Immature natural killer cell (primary cell): ENCODE data around the gene C1QC. TPM values are rescaled to one million over a fixed set of nuclear protein-coding genes. Genes with fewer than 3 reads are reported as not detected.
"Not testable (repeated sequence)": the region's sequence is repeated elsewhere in the genome, so short reads cannot be mapped to it uniquely, and the experiment has no call there.

Experiments
- DNase-seq, 3 donors: peaks; one replicate each; pipeline ENCODE4 v3.0.0; 2022; ENCODE audit warnings: mixed read lengths in 1 of 3
- H3K27ac Mint-ChIP-seq, 6 donors: one replicate each; pipeline ENCODE4 v1.8.0; 2020; ENCODE audit warnings: mixed read lengths in 6 of 6, mild to moderate bottlenecking in 5 of 6, inconsistent platforms in 4 of 6, moderate library complexity in 3 of 6
- H3K27me3 Mint-ChIP-seq, 3 donors: one replicate each; pipeline ENCODE4 v1.8.0; 2020 to 2021; ENCODE audit warnings: low read depth in 3 of 3, mild to moderate bottlenecking in 3 of 3, mixed read lengths in 3 of 3, moderate library complexity in 3 of 3, inconsistent platforms in 1 of 3
- H3K36me3 Mint-ChIP-seq, 3 donors: one replicate each; pipeline ENCODE4 v1.8.0; 2020; ENCODE audit warnings: mixed read lengths in 3 of 3, inconsistent platforms in 2 of 3, mild to moderate bottlenecking in 2 of 3
- H3K4me1 Mint-ChIP-seq, 2 donors: one replicate each; pipeline ENCODE4 v1.8.0; 2020; ENCODE audit warnings: inconsistent platforms in 2 of 2, mild to moderate bottlenecking in 2 of 2, mixed read lengths in 2 of 2, moderate library complexity in 1 of 2
- H3K4me3 Mint-ChIP-seq, 5 donors: one replicate each; pipeline ENCODE4 v1.8.0; 2020; ENCODE audit warnings: mild to moderate bottlenecking in 5 of 5, mixed read lengths in 5 of 5, inconsistent platforms in 3 of 5, moderate library complexity in 3 of 5
- H3K9me3 Mint-ChIP-seq, 6 donors: one replicate each; pipeline ENCODE4 v1.8.0; 2020; ENCODE audit warnings: mild to moderate bottlenecking in 6 of 6, mixed read lengths in 6 of 6, inconsistent platforms in 4 of 6, moderate library complexity in 3 of 6
- polyA plus RNA-seq, 3 donors: library from polyadenylated mRNA; unstranded; fragments of 300-500 nt; fragmentation: Illumina TruSeq; gene quantifications; one replicate each; pipeline ENCODE4 v1.2.3, GENCODE V29; 2021

C1QC gene
- polyA plus RNA-seq, 3 donors from 2014 or later: not detected

DNA sequence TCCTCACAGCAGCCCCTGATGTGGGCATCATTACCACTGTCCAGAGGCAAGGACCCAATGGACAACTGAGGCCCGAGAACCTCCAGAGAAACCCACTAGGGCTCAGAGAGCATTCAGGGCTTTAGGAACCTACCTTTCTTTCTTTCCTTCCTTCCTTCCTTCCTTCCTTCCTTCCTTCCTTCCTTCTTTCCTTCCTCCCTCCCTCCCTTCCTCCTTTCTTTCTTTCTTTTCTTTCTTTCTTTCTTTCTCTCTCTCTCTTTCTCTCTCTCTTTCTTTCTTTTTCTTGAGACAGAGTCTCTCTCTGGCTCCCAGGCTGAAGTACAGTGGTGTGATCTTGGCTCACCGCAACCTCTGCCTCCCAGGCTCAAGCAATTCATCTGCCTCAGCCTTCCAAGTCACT lies 25.4 kb downstream of the C1QC start:
- H3K4me3 Mint-ChIP-seq, H3K9me3 Mint-ChIP-seq, H3K4me1 Mint-ChIP-seq, H3K36me3 Mint-ChIP-seq, DNase-seq, H3K27me3 Mint-ChIP-seq, H3K27ac Mint-ChIP-seq: not testable (repeated sequence)

DNA sequence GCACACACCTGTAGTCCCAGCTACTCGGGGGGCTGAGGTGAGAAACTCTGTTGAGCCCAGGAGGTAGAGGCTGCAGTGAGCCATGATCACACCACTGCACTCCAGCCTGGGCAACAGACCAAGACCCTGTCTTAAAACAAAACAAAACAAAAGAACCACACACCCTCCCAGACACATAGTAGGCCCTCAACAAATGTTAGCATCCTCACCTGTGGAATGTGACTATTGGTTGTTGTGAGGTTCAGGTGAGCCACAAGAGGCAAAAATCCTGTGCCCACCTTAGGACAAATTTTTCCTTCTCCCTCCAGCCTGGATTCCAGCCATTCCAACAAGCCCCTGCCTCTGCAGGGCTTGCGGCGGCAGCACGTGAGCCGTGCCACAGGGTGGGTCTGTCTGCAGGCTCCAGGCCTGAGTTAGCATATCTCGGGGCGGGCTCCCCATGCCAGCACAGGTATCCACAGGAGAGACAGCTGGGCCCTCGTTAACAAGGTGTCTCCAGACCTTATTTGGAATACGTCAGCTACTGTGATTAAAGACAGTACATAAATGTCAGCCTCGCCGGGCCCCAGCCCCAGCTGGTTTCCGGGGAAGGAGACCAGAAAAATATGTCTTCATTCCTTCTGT lies 27.0 kb downstream of the C1QC start:
- no peak overlapping the region for H3K4me3 Mint-ChIP-seq
- H3K27ac Mint-ChIP-seq: no peak overlapping the region
- H3K27me3 Mint-ChIP-seq: peaks cover 3 to 17% (median 10%) of the 10 kb centered on the region in 3 donors
- no peak for DNase-seq
- no peaks in the 10 kb centered on the region for H3K36me3 Mint-ChIP-seq
- no peaks in the 10 kb centered on the region for H3K4me1 Mint-ChIP-seq
- H3K9me3 Mint-ChIP-seq: no peaks in the 10 kb centered on the region

DNA sequence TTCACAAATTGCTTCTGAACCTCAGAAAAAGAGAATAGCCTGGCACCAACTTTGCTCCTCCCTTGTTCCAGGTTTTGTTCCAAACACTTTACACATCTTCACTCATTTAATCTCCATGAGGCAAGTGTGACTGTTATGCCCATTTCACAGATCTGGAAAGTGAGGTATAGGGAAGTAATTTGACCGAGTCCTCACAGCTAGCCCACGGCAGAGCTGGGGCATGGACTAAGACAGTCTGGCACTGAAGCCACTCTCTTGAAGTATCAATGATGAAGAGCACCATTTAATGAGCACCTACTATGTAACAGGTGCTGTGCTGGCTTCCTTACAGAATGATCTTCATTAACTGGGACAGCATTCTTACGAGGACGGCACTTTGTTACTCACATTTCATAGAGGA lies 28.6 kb downstream of the C1QC start:
- DNase-seq: no peak
- Mint-ChIP-seq H3K4me3 (no peak overlapping the region), H3K4me1 (no peaks in the 10 kb centered on the region), H3K36me3 (no peaks in the 10 kb centered on the region), H3K27me3 (peaks cover 3 to 17% (median 10%) of the 10 kb centered on the region in 3 donors), H3K27ac (no peak overlapping the region), H3K9me3 (no peaks in the 10 kb centered on the region)

GRCh38 chr1:22673486-22674409 lies 30.3 kb downstream of the C1QC start:
- no peaks in the 10 kb centered on the region for H3K4me1 Mint-ChIP-seq
- peaks cover 4 to 17% (median 10%) of the 10 kb centered on the region in 3 donors for H3K27me3 Mint-ChIP-seq
- no peaks in the 10 kb centered on the region for H3K36me3 Mint-ChIP-seq
- H3K9me3 Mint-ChIP-seq: no peaks in the 10 kb centered on the region
- no peak overlapping the region for H3K4me3 Mint-ChIP-seq
- no peak overlapping the region for H3K27ac Mint-ChIP-seq
- DNase-seq: no peak

GRCh38 chr1:22674410-22674749 lies 30.9 kb downstream of the C1QC start:
- Mint-ChIP-seq H3K27ac (no peak overlapping the region), H3K27me3 (peaks cover 4 to 17% (median 10%) of the 10 kb centered on the region in 3 donors), H3K9me3 (no peaks in the 10 kb centered on the region), H3K4me3 (no peak overlapping the region), H3K36me3 (no peaks in the 10 kb centered on the region), H3K4me1 (no peaks in the 10 kb centered on the region)
- no peak for DNase-seq

GRCh38 chr1:22676151-22676550 lies 32.7 kb downstream of the C1QC start:
- DNase-seq, H3K4me3 Mint-ChIP-seq, H3K9me3 Mint-ChIP-seq, H3K27ac Mint-ChIP-seq, H3K4me1 Mint-ChIP-seq, H3K36me3 Mint-ChIP-seq: not testable (repeated sequence)
- peaks cover 4 to 18% (median 6%) of the 10 kb centered on the region in 3 donors for H3K27me3 Mint-ChIP-seq

GRCh38 chr1:22676916-22677583 lies 33.6 kb downstream of the C1QC start:
- Mint-ChIP-seq H3K4me3 (no peak overlapping the region), H3K9me3 (no peaks in the 10 kb centered on the region), H3K27ac (no peak overlapping the region), H3K4me1 (no peaks in the 10 kb centered on the region), H3K36me3 (no peaks in the 10 kb centered on the region), H3K27me3 (peaks cover 2 to 18% (median 6%) of the 10 kb centered on the region in 3 donors)
- DNase-seq: no peak

DNA sequence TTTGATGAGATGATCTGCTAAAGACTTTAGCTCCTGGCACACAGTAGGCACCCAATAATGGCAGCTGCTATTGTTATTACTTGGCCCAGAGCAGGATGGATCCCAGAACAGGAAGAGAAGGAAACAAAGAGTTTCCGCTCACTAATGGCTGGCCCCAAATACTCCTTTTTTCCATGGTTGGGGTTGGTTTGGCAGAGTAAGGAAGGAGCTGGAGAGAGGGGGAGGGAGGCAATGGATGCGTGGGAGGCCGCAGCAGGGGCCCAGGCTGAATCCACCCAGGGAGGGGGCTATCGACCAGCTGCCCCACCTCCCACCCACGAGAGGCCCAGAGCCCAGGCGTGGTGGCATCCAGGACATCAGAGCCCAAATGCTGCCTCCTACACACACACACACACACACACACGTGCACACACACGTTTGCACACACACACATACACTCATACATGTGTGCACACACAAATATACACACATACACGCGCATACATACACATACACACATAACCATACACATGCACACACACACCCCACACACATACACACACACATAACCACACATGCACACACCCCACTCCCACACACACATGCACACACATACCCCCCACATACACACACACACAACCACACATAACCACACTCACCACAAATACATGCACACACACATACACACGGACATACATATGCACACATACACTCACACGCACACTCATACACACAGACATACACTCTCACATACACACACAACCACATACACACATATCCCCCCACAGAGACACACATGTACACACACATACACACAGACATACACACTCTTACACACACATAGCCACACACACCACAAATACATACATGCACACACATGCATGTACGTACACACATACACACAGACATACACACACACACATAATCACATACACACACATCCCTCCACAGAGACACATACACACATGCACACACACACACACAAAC lies 34.8 kb downstream of the C1QC start:
- Mint-ChIP-seq H3K27ac (no peak overlapping the region), H3K36me3 (no peaks in the 10 kb centered on the region), H3K27me3 (peaks cover 2 to 16% (median 3%) of the 10 kb centered on the region in 3 donors), H3K4me1 (no peaks in the 10 kb centered on the region), H3K9me3 (no peaks in the 10 kb centered on the region), H3K4me3 (no peak overlapping the region)
- DNase-seq: no peak

- H3K9me3 Mint-ChIP-seq: no peaks in the 10 kb centered on the region
Observed at GRCh38 chr1:22680726-22681125, 37.3 kb downstream of the C1QC start.

GRCh38 chr1:22681556-22682276 lies 38.3 kb downstream of the C1QC start:
- Mint-ChIP-seq H3K4me3 (no peak overlapping the region), H3K27me3 (peaks cover 5 to 10% (median 8%) of the 10 kb centered on the region in 3 donors), H3K9me3 (no peaks in the 10 kb centered on the region), H3K27ac (no peak overlapping the region), H3K4me1 (no peaks in the 10 kb centered on the region), H3K36me3 (no peaks in the 10 kb centered on the region)
- DNase-seq: no peak

More at GRCh38 chr1:22680726-22681125, 37.3 kb downstream of the C1QC start:
- no peaks in the 10 kb centered on the region for H3K4me1 Mint-ChIP-seq
- H3K27me3 Mint-ChIP-seq: peaks cover 5 to 9% (median 7%) of the 10 kb centered on the region in 3 donors
- DNase-seq: no peak
- H3K27ac Mint-ChIP-seq: no peak overlapping the region
- H3K36me3 Mint-ChIP-seq: no peaks in the 10 kb centered on the region
- no peak overlapping the region for H3K4me3 Mint-ChIP-seq

GRCh38 chr1:22683547-22683946 lies 40.1 kb downstream of the C1QC start:
- Mint-ChIP-seq H3K4me3 (no peak overlapping the region), H3K36me3 (no peaks in the 10 kb centered on the region), H3K27me3 (peaks cover 8 to 11% (median 10%) of the 10 kb centered on the region in 3 donors), H3K4me1 (no peaks in the 10 kb centered on the region), H3K9me3 (no peaks in the 10 kb centered on the region), H3K27ac (no peak overlapping the region)
- DNase-seq: no peak

DNA sequence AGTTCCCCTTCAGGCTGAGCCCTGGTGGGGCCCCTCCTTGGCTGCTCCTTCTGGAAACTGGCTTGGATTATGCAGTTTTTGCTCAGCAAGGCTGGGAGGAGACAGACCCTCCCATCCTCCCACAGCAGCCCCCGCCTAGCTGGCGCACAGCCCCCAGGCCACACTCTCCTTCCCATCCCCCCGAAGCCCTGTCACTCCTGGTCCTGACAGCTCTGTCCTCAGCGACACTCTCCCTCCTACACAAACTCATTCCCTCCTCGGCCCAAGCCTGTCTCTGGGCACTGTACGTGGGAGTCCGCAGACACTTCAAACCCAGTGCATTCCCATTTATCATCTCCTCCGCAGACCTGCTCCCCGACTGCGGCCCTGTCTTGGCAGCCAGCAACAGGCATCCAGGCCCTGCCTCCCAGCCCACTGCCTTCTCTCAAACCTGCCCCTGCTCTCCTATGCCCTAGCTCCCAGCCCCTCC lies 42.2 kb downstream of the C1QC start:
- DNase-seq: no peak
- H3K9me3 Mint-ChIP-seq: no peaks in the 10 kb centered on the region
- H3K27me3 Mint-ChIP-seq: peaks cover 8 to 11% (median 10%) of the 10 kb centered on the region in 3 donors
- no peak overlapping the region for H3K4me3 Mint-ChIP-seq
- no peaks in the 10 kb centered on the region for H3K36me3 Mint-ChIP-seq
- no peak overlapping the region for H3K27ac Mint-ChIP-seq
- H3K4me1 Mint-ChIP-seq: no peaks in the 10 kb centered on the region

DNA sequence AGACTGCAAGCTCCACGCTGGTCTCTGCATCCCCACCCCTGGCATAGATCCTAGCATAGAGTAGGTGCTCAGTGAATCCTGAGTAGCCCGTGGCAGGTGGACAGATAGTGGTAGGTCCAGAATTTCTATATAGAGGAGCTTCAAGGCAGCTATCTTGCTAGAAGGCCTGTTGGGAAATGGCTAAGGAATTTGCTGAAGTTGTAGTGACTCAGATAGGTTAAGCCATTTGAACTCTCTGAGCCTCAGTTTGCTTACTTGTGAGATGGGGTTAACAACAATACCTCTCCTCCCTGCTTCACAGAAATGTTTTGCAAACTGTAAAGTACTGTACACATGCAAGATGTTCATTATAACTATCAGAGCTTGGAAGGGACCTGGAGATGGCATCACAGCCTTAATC lies 43.8 kb downstream of the C1QC start:
- Mint-ChIP-seq H3K4me1 (no peaks in the 10 kb centered on the region), H3K9me3 (no peaks in the 10 kb centered on the region), H3K27ac (no peak overlapping the region), H3K27me3 (peaks cover 8 to 9% (median 9%) of the 10 kb centered on the region in 3 donors), H3K4me3 (no peak overlapping the region), H3K36me3 (no peaks in the 10 kb centered on the region)
- no peak for DNase-seq
